Measurements from ENCODE around the gene NSUN2.

Gene NSUN2

DNA sequence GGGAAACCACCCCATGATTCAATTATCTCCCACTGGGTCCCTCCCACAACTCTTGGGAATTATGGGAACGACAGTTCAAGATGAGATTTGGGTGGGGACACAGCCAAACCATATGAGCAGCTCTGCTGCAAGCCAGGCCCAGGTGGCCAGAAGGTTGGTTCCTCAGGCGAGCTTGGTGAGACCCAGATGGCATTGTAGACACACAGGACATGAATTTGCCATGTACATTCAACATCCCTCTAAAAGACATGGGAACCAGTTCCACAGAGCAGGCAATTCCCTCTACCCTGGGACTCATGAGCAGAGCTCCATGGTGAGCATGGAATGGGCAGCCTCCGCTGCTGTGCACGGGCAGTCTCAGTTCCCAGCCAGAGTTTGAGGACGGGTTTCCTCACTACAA is 53.3 kb downstream of the NSUN2 start:
- H3K14ac ChIP-seq (ENCODE audit: low read length): no peak overlapping the region
- no peak overlapping the region for H3K18ac ChIP-seq (ENCODE audit: low read length)
- H3K9ac ChIP-seq (ENCODE audit: low read length): no peak overlapping the region
- no peak overlapping the region for H3K4me3 ChIP-seq (ENCODE audit: low read depth, low read length)
- H3K9me3 ChIP-seq (ENCODE audit: insufficient read depth, low read depth, low read length): peaks cover 4% of the 10 kb centered on the region
- no peak overlapping the region for H3K4me2 ChIP-seq (ENCODE audit: low read length)
- H2AFZ ChIP-seq (ENCODE audit: insufficient read depth, low read length, poor library complexity): no peak overlapping the region
- no peaks in the 10 kb centered on the region for H3K79me1 ChIP-seq (ENCODE audit: low read length)
- no peaks in the 10 kb centered on the region for H3K79me2 ChIP-seq (ENCODE audit: control insufficient read depth, insufficient read depth, low read length, poor library complexity)
- no peak overlapping the region for H4K8ac ChIP-seq (ENCODE audit: low read depth, low read length)
- H3K27me3 ChIP-seq (ENCODE audit: insufficient read depth, low read length): peaks cover 14% of the 10 kb centered on the region
- no peak overlapping the region for H3K23ac ChIP-seq (ENCODE audit: low read length)
- no peak overlapping the region for H2BK5ac ChIP-seq (ENCODE audit: low read depth, low read length, poor library complexity)
- H3K4me1 ChIP-seq (ENCODE audit: control insufficient read depth in 1 of 2, insufficient read depth in 2 of 2, low read length in 2 of 2): peaks cover 0 to 4% of the 10 kb centered on the region in 2 experiments
- no peaks in the 10 kb centered on the region for H3K36me3 ChIP-seq (ENCODE audit: control insufficient read depth in 1 of 2, insufficient read depth in 2 of 2, low read length in 2 of 2)
- no peak overlapping the region for H2BK12ac ChIP-seq (ENCODE audit: low read length)
- H4K91ac ChIP-seq (ENCODE audit: low read depth, low read length): no peak overlapping the region
- no CpG with 5 or more reads among the region's 5 CpGs for WGBS (ENCODE audit: extremely low coverage, insufficient coverage, insufficient read length)
- no peak overlapping the region for H3K27ac ChIP-seq (ENCODE audit: low read depth, low read length)
- no peak overlapping the region for H2BK120ac ChIP-seq (ENCODE audit: insufficient read depth, low read length, poor library complexity)
- H4K12ac ChIP-seq (ENCODE audit: low read depth, low read length): no peak overlapping the region
- no peak overlapping the region for H3K4ac ChIP-seq (ENCODE audit: low read depth, low read length)
- H2AK5ac ChIP-seq (ENCODE audit: low read length): no peak overlapping the region
- no peak for DNase-seq

DNA sequence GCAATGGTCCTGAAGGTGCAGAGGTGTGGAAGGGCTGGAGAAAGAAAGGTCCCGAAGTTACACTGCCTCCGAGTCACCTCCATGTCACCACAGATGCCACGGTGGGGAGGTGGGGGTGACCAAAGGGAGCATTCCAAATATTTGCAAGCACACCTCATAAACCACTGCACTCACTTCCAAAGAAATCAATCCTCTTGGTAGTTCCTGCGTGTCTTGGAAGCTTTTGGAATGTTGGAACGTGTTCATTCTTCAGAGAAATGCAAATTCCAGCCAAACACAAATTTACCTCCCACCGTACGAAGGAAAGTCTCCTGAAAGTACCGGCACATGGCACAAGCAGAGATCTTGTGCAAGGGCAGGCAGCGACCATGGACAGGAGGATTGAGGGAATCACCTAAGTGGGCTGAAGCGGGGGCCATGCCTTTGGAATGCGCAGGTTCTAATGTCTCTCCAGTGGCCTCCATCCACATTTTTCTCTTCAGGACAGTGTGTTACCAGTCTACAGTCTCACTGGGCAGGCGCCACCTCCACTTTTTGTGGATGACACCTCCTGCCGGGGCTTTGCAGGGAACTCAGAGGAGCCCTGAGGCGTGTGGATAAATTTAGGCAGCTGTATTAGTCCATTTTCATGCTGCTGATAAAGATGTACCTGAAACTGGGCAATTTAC is 54.0 kb downstream of the NSUN2 start:
- Histone ChIP-seq H3K23ac (ENCODE audit: low read length) (no peak overlapping the region), H3K36me3 (ENCODE audit: control insufficient read depth in 1 of 2, insufficient read depth in 2 of 2, low read length in 2 of 2) (no peaks in the 10 kb centered on the region), H2BK5ac (ENCODE audit: low read depth, low read length, poor library complexity) (no peak overlapping the region), H3K18ac (ENCODE audit: low read length) (no peak overlapping the region), H3K9ac (ENCODE audit: low read length) (no peak overlapping the region), H3K4me2 (ENCODE audit: low read length) (no peak overlapping the region), H3K9me3 (ENCODE audit: insufficient read depth, low read depth, low read length) (peaks cover 4% of the 10 kb centered on the region), H3K14ac (ENCODE audit: low read length) (no peak overlapping the region), H2BK120ac (ENCODE audit: insufficient read depth, low read length, poor library complexity) (no peak overlapping the region), H3K79me1 (ENCODE audit: low read length) (no peaks in the 10 kb centered on the region), H3K27ac (ENCODE audit: low read depth, low read length) (no peak overlapping the region), H4K91ac (ENCODE audit: low read depth, low read length) (no peak overlapping the region), H3K4me3 (ENCODE audit: low read depth, low read length) (no peak overlapping the region), H2AK5ac (ENCODE audit: low read length) (no peak overlapping the region), H4K8ac (ENCODE audit: low read depth, low read length) (no peak overlapping the region), H3K79me2 (ENCODE audit: control insufficient read depth, insufficient read depth, low read length, poor library complexity) (no peaks in the 10 kb centered on the region), H2AFZ (ENCODE audit: insufficient read depth, low read length, poor library complexity) (no peak overlapping the region), H3K4ac (ENCODE audit: low read depth, low read length) (no peak overlapping the region), H2BK12ac (ENCODE audit: low read length) (no peak overlapping the region), H4K12ac (ENCODE audit: low read depth, low read length) (no peak overlapping the region), H3K4me1 (ENCODE audit: control insufficient read depth in 1 of 2, insufficient read depth in 2 of 2, low read length in 2 of 2) (peaks cover 0 to 4% of the 10 kb centered on the region in 2 experiments), H3K27me3 (ENCODE audit: insufficient read depth, low read length) (peaks cover 14% of the 10 kb centered on the region)
- no peak for DNase-seq
- no CpG with 5 or more reads among the region's 14 CpGs for WGBS (ENCODE audit: extremely low coverage, insufficient coverage, insufficient read length)

DNA sequence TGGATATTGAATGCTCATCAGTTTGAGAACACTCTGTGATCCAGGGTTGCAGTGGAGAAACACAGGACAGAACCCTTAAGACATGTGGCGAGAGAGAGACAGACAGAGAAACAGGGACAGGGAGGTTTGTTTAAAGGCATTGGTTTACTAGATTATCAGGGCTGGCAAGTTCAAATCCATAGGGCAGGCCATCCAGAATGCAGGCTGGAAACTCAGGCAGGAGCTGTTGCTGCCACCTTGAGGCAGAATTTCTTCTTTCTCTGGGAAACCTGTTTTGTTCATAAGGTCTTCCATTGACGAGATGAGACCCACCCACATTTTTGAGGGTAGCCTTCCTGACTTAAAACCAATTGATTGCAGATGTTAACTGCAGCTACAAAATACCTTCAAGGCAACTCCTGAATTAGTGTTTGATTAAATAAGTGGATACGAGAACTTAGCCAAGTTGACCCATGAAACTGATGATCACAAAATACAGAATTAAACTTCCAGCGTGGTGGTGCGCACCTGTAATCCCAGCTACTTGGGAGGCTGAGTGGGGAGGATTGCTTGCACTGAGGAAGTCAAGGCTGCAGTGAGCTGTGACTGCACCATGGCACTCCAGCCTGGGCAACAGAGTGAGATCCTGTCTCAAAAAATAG is 55.9 kb downstream of the NSUN2 start:
- no peaks in the 10 kb centered on the region for H3K79me1 ChIP-seq (ENCODE audit: low read length)
- no peak overlapping the region for H3K14ac ChIP-seq (ENCODE audit: low read length)
- H3K4ac ChIP-seq (ENCODE audit: low read depth, low read length): no peak overlapping the region
- no peak overlapping the region for H3K18ac ChIP-seq (ENCODE audit: low read length)
- H3K4me2 ChIP-seq (ENCODE audit: low read length): no peak overlapping the region
- H3K4me1 ChIP-seq (ENCODE audit: control insufficient read depth in 1 of 2, insufficient read depth in 2 of 2, low read length in 2 of 2): no peaks in the 10 kb centered on the region
- H2AK5ac ChIP-seq (ENCODE audit: low read length): no peak overlapping the region
- H4K12ac ChIP-seq (ENCODE audit: low read depth, low read length): no peak overlapping the region
- no CpG with 5 or more reads among the region's 5 CpGs for WGBS (ENCODE audit: extremely low coverage, insufficient coverage, insufficient read length)
- H3K4me3 ChIP-seq (ENCODE audit: low read depth, low read length): no peak overlapping the region
- no peak overlapping the region for H3K9ac ChIP-seq (ENCODE audit: low read length)
- H4K91ac ChIP-seq (ENCODE audit: low read depth, low read length): no peak overlapping the region
- peaks cover 1% of the 10 kb centered on the region for H3K9me3 ChIP-seq (ENCODE audit: insufficient read depth, low read depth, low read length)
- no peak overlapping the region for H2BK12ac ChIP-seq (ENCODE audit: low read length)
- no peak overlapping the region for H2BK5ac ChIP-seq (ENCODE audit: low read depth, low read length, poor library complexity)
- no peak overlapping the region for H4K8ac ChIP-seq (ENCODE audit: low read depth, low read length)
- DNase-seq: peak; percentile 22 to 72
- H3K27me3 ChIP-seq (ENCODE audit: insufficient read depth, low read length): no peaks in the 10 kb centered on the region
- H3K27ac ChIP-seq (ENCODE audit: low read depth, low read length): no peak overlapping the region
- no peak overlapping the region for H2BK120ac ChIP-seq (ENCODE audit: insufficient read depth, low read length, poor library complexity)
- H3K36me3 ChIP-seq (ENCODE audit: control insufficient read depth in 1 of 2, insufficient read depth in 2 of 2, low read length in 2 of 2): no peaks in the 10 kb centered on the region
- H3K79me2 ChIP-seq (ENCODE audit: control insufficient read depth, insufficient read depth, low read length, poor library complexity): no peaks in the 10 kb centered on the region
- no peak overlapping the region for H2AFZ ChIP-seq (ENCODE audit: insufficient read depth, low read length, poor library complexity)
- no peak overlapping the region for H3K23ac ChIP-seq (ENCODE audit: low read length)

DNA sequence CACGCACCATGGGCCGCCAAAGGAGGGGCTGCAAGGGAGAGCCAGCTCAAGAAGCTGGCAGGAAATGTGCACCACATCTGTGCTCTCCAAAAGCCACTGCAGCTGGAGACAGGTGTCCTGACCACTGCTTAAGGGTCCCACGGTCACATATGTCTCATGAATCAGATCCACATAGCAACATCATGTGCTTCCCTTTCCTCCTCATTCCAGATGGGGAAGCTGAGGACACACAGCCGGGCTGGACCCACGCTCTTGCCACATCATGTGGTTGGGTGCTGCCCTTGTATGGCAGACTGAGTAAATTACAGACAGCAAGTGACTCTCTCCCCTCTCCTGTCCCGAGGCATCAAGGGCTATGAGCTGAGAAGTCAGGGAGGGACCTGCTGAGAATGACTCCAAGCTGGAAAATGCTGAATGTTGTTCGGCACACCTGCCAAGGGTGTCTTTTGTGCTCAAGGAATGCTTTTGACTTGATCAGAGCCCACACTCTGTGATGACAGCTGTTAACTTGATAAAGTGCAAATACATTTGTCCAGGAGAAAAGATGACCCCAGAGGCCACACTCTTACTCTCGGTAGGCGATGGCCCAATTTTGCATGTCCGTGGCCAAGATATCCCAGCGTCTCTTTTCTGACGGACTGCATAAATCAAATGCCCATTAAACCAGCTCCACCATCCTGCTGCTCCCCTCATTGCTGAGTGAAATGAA is 58.2 kb downstream of the NSUN2 start:
- Histone ChIP-seq H3K18ac (ENCODE audit: low read length) (no peak overlapping the region), H2BK5ac (ENCODE audit: low read depth, low read length, poor library complexity) (no peak overlapping the region), H3K14ac (ENCODE audit: low read length) (no peak overlapping the region), H3K23ac (ENCODE audit: low read length) (no peak overlapping the region), H3K4me1 (ENCODE audit: control insufficient read depth in 1 of 2, insufficient read depth in 2 of 2, low read length in 2 of 2) (no peaks in the 10 kb centered on the region), H3K79me1 (ENCODE audit: low read length) (no peaks in the 10 kb centered on the region), H4K8ac (ENCODE audit: low read depth, low read length) (no peak overlapping the region), H3K4me2 (ENCODE audit: low read length) (no peak overlapping the region), H4K12ac (ENCODE audit: low read depth, low read length) (no peak overlapping the region), H4K91ac (ENCODE audit: low read depth, low read length) (no peak overlapping the region), H3K9me3 (ENCODE audit: insufficient read depth, low read depth, low read length) (peaks cover 1% of the 10 kb centered on the region), H2BK120ac (ENCODE audit: insufficient read depth, low read length, poor library complexity) (no peak overlapping the region), H3K9ac (ENCODE audit: low read length) (no peak overlapping the region), H2AK5ac (ENCODE audit: low read length) (no peak overlapping the region), H2BK12ac (ENCODE audit: low read length) (no peak overlapping the region), H3K79me2 (ENCODE audit: control insufficient read depth, insufficient read depth, low read length, poor library complexity) (no peaks in the 10 kb centered on the region), H3K27me3 (ENCODE audit: insufficient read depth, low read length) (no peaks in the 10 kb centered on the region), H3K4ac (ENCODE audit: low read depth, low read length) (no peak overlapping the region), H3K4me3 (ENCODE audit: low read depth, low read length) (no peak overlapping the region), H3K36me3 (ENCODE audit: control insufficient read depth in 1 of 2, insufficient read depth in 2 of 2, low read length in 2 of 2) (no peaks in the 10 kb centered on the region), H3K27ac (ENCODE audit: low read depth, low read length) (no peak overlapping the region), H2AFZ (ENCODE audit: insufficient read depth, low read length, poor library complexity) (no peak overlapping the region)
- WGBS (ENCODE audit: extremely low coverage, insufficient coverage, insufficient read length): no CpG with 5 or more reads among the region's 12 CpGs
- no peak for DNase-seq

Measured in trophoblast cell (in vitro differentiated cells and primary cell).